OCI-LY1 (cell line): ENCODE data around the gene PROSER2.

ENCODE experiments used
- EZH2 ChIP-seq: fragments of 200-600 bp; sonication (generic), shearing (Covaris generic); IDR thresholded peaks from 2 replicates; pipeline ENCODE4 v1.8.0; 2017; ENCODE audit warnings: borderline replicate concordance, mixed run types, mild to moderate bottlenecking, antibody characterized with exemption, low read length, moderate library complexity, mixed read lengths
- TF ChIP-seq, protein P1 (sequence below): fragments of 200-600 bp; sonication (generic), shearing (Covaris generic); IDR thresholded peaks from 2 replicates; pipeline ENCODE4 v1.5.1; 2017; ENCODE audit warnings: mild to moderate bottlenecking, antibody characterized with exemption, low read length, moderate library complexity, mixed read lengths

DNA sequence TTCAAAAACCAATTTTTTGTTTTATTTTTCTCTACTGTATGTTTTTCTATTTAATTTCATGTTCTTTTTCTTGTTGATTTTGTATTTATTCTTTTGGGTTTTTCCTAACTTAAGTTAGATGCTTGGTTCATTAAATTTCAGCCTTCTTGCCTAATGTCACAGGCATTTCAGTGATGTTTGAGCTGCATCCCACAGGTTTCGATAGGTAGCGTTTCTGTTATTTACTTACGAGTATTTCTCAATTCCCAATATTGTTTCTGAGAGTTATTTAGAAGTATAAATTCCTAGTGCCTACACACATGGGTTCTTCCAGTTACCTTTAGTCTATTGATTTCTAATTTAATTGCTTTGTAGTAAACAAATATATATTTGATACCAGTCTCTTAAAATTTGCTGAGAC, 18.2 kb downstream of the PROSER2 start:
- TF ChIP-seq, protein P1, sequence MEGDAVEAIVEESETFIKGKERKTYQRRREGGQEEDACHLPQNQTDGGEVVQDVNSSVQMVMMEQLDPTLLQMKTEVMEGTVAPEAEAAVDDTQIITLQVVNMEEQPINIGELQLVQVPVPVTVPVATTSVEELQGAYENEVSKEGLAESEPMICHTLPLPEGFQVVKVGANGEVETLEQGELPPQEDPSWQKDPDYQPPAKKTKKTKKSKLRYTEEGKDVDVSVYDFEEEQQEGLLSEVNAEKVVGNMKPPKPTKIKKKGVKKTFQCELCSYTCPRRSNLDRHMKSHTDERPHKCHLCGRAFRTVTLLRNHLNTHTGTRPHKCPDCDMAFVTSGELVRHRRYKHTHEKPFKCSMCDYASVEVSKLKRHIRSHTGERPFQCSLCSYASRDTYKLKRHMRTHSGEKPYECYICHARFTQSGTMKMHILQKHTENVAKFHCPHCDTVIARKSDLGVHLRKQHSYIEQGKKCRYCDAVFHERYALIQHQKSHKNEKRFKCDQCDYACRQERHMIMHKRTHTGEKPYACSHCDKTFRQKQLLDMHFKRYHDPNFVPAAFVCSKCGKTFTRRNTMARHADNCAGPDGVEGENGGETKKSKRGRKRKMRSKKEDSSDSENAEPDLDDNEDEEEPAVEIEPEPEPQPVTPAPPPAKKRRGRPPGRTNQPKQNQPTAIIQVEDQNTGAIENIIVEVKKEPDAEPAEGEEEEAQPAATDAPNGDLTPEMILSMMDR = no peak
- TF ChIP-seq EZH2 = no peak
